GM19438 (cell line): Measurements from ENCODE around the gene CXCL3.

ENCODE experiments used
- ATAC-seq: cut with Tn5 transposase; IDR thresholded peaks from one replicate; pipeline ENCODE4 v1.9.1; 2021; ENCODE audit warnings: low read depth; ENCODE audit not compliant: unreplicated experiment

CXCL3 gene

DNA sequence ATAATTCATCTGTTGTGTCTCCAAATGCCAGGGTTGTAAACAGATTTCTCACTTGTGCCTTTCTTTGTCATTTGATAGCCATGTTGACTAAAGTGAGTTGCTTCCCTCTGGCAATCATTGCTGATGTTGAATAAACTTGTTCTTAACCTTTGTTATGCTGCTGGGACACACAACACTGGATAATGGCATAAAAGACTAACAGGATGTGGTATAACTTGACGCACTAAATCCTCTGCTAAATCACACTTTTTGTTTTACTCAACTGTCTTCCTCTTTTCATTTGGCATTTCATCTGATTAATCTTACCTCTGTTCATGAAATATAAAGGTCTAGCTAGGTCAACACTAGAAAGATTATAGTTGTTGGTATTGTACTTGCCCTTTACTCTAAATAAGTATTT, 22.4 kb downstream of the CXCL3 start:
- no peak for ATAC-seq

DNA sequence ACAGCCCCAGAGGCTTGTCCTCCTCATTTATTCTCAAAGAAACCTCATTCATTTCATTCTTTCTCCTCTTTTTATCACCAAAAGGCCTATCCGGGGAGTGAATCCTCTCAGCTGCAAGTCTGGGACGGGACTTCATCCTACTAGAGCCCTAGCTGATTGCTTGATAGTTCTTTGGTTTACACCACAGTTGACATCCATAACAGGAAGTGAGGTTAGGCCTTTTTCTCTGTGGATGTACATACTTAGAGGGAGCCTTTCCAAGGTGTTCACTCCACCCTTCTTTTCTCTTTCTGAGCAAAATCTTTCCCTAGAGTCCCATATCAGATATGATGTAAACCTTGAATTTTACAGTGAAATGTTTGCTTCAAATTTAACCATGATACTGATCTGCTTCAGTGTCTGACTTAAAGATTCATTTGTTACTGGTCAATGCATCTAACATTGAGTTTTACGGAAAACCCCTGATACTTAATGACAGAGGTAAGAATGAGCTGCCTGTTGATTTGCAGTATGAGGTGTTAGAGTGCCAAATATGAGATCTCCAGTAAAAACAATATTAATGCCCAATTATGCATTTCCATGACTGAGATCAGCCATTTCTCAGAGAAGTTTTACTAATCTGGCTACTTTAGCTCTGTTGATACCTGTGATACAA, 23.2 kb downstream of the CXCL3 start:
- no peak for ATAC-seq

GRCh38 chr4:74014332-74014731, 24.2 kb downstream of the CXCL3 start:
- no peak for ATAC-seq

DNA sequence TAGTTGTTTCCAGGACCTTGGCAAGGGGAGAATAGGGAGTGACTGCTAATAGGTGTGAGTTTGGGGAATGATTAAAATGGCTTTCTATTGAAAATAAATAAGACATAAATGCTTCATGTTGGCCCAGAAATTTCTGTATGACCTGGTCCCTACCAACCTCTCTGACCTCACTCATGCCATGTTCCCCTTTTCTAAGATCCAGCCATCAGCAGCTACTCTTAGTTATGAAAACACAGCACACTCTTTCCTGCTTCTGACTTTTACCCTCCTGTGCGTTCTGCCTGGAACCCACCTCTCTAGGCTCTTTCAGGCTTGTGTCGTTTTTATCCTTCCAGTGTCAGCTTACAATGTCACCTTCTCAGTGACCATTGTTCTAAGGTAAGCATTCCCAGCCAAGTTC, 25.2 kb downstream of the CXCL3 start:
- no peak for ATAC-seq

DNA sequence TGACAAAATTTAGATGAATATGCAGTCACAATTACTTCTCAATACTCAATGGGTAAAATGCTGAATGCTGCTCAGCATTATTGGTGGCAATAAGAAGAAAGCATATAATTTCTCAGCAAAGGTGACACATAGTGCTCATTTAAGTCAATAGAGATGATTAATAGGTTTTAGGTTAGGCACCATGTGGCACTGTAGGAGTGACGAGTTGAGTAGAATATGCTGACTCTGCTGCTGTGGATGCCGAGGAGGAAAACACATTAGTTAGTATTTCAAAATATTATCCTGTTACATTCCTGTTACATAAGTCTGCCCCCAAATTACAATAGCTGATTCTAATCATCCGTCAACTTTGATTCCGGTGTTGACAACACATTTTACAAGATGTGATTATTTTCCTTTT, 26.4 kb downstream of the CXCL3 start:
- no peak for ATAC-seq

GRCh38 chr4:74009307-74009706, 29.2 kb downstream of the CXCL3 start:
- ATAC-seq: no peak

DNA sequence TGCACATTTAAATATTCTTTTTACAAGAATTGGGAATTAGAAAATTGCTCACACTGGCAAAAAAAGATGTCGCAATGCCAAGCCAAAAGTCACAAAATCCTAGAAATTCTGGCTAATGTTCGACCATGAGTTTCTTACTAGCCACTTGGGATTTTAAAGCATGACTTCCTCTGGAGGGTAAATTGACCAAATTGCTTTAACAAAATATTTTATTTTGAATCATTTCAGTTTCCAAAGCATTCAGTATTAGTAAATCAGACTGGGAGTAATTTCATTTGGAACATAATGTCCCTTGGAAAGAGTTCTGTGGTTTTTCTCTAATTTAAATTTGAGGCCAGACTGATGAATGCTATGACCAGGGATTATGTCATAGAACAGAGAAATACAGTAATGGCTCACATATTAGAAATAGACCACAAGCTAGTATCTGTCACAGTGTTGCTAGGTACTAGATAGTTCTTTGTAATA, 32.4 kb downstream of the CXCL3 start:
- ATAC-seq: no peak

GRCh38 chr4:74005528-74005927, 33.0 kb downstream of the CXCL3 start:
- ATAC-seq: no peak

GRCh38 chr4:74004668-74005067, 33.8 kb downstream of the CXCL3 start:
- no peak for ATAC-seq

DNA sequence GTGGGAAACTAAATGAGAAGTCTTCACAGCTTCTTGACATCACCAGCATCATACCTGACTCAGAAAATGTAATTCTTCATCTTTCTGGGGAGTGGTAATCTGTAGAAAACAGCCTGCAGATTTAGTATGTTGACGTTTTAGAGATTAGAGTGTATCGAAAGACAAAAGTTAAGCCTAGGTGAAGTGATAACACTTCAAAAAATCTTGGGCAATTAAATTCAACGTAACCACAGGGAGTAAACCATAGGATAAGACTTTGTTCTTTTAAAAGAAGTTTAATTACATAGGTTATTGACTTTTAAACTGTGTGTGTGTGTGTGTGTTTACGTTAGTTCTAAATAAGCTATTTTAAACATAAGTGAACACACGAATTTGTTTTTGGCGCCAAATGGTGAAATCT, 38.2 kb downstream of the CXCL3 start:
- no peak for ATAC-seq

- no peak for ATAC-seq
Measured at GRCh38 chr4:73998040-73999011, 40.2 kb downstream of the CXCL3 start, which contains the start of gene CXCL5. Gene CXCL5, minus strand, starts transcription at chr4:73998677. Its CDS starts 96 bp downstream, at chr4:73998581.

DNA sequence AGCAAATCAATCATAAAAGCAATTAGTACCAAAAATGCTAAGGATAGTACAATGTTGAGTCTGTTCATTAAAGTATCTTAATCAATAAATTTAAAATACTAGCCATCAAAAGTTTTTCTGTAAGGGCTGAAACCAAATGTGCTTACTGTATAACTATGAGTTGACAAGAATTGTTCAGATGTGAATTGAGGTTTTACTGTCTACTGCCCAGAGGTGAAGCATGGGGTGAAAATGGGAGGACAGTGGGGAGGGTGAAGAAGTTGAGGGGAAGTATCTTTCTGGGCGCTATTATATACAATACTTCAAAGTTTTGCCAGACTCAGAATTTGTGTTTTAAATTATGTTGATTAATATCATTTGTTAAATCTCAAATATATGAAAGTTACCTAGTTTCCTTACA, 46.4 kb downstream of the CXCL3 start:
- ATAC-seq: no peak

GRCh38 chr4:73991742-73992000, 46.8 kb downstream of the CXCL3 start:
- no peak for ATAC-seq

- ATAC-seq: no peak
Measured at GRCh38 chr4:73990988-73991741, 47.3 kb downstream of the CXCL3 start.

GRCh38 chr4:73989928-73990327, 48.6 kb downstream of the CXCL3 start:
- ATAC-seq: no peak

GRCh38 chr4:73989031-73989430, 49.5 kb downstream of the CXCL3 start:
- no peak for ATAC-seq

DNA sequence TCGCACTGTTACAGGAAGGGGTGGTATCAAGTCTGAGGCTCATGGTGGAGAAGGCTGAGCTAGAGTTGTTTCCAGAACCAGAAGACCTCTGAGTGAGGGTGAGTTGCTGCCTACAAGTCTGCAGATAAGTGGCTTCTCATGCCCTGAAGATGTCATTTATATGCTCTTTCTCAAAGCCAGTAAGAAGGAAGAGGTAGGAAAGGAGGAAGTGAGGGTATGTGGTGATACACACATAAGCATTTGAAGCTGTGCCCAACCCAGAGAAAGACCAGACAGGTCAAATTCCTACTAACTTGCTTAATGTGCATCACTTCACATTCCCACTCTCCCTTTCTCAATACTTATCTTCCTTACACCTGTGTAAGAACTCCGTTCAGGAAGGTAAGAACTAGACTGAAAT, 50.4 kb downstream of the CXCL3 start, which contains the start of gene PPBP:
TSS of gene PPBP (minus strand) at position 130 of the 400 bp plus-strand sequence. CDS start at position 43, 87 bp downstream.
- ATAC-seq: no peak
